GM04503 (cell line): ENCODE data around the gene RRM2.
"Not testable (repeated sequence)": the region's sequence is repeated elsewhere in the genome, so short reads cannot be mapped to it uniquely, and the experiment has no call there.

Experiments used
- DNase-seq: peaks from one replicate; pipeline ENCODE4 v3.0.0-alpha.2; 2012; ENCODE audit warnings: low read depth

The RRM2 gene

GRCh38 chr2:10091182-10091888 is 31.2 kb upstream of the RRM2 start:
- no peak for DNase-seq

GRCh38 chr2:10091889-10092244 is 30.7 kb upstream of the RRM2 start:
- not testable (repeated sequence) for DNase-seq

GRCh38 chr2:10094271-10094814 is 28.2 kb upstream of the RRM2 start:
- DNase-seq, result no peak

GRCh38 chr2:10095175-10095574 is 27.4 kb upstream of the RRM2 start:
- DNase-seq, result no peak

- no peak for DNase-seq
These were observed 25.9 kb upstream of the RRM2 start for GRCh38 chr2:10096641-10097040.

- DNase-seq, result no peak
These were observed 25.0 kb upstream of the RRM2 start for GRCh38 chr2:10097352-10098148.

GRCh38 chr2:10101491-10101890 is 21.0 kb upstream of the RRM2 start:
- no peak for DNase-seq

GRCh38 chr2:10103179-10103578 is 19.4 kb upstream of the RRM2 start:
- no peak for DNase-seq

- DNase-seq, result not testable (repeated sequence)
These were observed 17.6 kb upstream of the RRM2 start for GRCh38 chr2:10104906-10105305.

GRCh38 chr2:10109311-10109710 is 13.2 kb upstream of the RRM2 start:
- no peak for DNase-seq

GRCh38 chr2:10119027-10119325 is 3.6 kb upstream of the RRM2 start:
- no peak for DNase-seq

- DNase-seq, result no peak
These were observed 2.9 kb upstream of the RRM2 start for GRCh38 chr2:10119601-10120157.

GRCh38 chr2:10120158-10120876 is 2.2 kb upstream of the RRM2 start:
- DNase-seq, result peak; percentile 65

- DNase-seq, result no peak
These were observed 1.5 kb upstream of the RRM2 start for GRCh38 chr2:10120877-10121574.

- DNase-seq, result no peak
These were observed 742 bp downstream of the RRM2 start for GRCh38 chr2:10123281-10123680.

GRCh38 chr2:10124538-10125045 is 2.1 kb downstream of the RRM2 start:
- no peak for DNase-seq

- no peak for DNase-seq
These were observed 3.5 kb downstream of the RRM2 start for GRCh38 chr2:10125842-10126631.

GRCh38 chr2:10126632-10127026 is 4.1 kb downstream of the RRM2 start:
- no peak for DNase-seq

GRCh38 chr2:10128420-10128819 is 5.9 kb downstream of the RRM2 start:
- DNase-seq, result no peak

- DNase-seq, result no peak
These were observed 7.0 kb downstream of the RRM2 start for GRCh38 chr2:10129490-10129889.

- DNase-seq, result no peak
These were observed 9.6 kb downstream of the RRM2 start for GRCh38 chr2:10132043-10132575.
